DMS79 treated with DMSO at 0.1 percent for 48 hours (cell line): ENCODE measurements around the gene OR7C1.
"Not testable (repeated sequence)": the region's sequence is repeated elsewhere in the genome, so short reads cannot be mapped to it uniquely, and the experiment has no call there.

Source experiments
- DNase-seq: peaks from one replicate; lab custom pipeline; 2025; lab: John Stamatoyannopoulos, UW

Gene OR7C1

DNA sequence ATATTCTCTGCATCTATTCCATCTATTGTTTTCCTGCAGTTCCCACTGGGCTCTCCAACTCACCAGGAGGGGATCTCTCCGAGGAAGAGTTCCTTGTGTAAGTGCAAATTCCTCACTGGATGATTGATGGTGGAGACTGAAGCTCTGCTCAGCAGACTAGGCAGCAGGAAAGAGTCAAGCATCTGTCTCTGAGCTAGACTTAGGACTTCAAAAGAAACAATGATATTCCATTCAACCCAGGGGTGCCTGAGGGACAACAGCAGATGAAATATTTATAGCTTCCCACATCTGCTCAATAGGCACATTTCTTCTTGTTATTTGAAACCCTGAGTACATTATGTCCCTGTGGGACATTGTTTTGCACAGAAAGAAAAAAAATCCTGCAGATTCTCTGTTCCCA is at the start of gene OR7C1, which contains the start of gene OR7A5:
OR7C1 (minus strand) TSS at position 175 of the 400 bp plus-strand sequence. CDS start 35,049 bp downstream, outside the sequence.
OR7A5 (minus strand) TSS at position 175 of the 400 bp plus-strand sequence. CDS start 6,944 bp downstream, outside the sequence.
- DNase-seq: no peak

DNA sequence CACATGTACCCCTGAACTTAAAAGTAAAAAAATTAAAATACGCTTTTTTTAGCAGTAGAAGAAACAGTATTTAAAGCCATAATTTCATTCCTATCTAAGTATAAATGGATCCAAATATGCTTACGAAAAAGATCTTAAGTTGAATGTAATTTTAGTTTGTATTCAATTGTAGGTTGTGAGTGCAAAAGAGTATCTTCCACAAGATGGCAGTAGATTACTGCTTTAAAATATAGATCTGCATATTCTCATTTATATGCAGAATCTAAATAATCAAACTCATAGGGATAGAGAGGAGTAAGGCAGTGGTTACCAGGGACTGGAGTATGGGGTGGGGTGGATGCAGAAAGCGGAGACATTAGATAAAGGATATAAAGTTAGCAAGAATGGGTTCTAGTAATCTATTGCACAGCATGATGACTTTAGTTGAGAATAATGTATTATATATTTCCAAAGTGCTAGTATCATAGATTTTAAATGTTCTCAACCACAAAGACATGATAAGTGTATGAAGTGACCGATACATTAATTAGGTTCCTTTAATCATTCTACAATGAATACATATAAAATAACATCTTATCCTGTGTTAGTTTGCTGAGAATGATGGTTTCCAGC is 36.7 kb upstream of the OR7C1 start:
- DNase-seq: no peak

DNA sequence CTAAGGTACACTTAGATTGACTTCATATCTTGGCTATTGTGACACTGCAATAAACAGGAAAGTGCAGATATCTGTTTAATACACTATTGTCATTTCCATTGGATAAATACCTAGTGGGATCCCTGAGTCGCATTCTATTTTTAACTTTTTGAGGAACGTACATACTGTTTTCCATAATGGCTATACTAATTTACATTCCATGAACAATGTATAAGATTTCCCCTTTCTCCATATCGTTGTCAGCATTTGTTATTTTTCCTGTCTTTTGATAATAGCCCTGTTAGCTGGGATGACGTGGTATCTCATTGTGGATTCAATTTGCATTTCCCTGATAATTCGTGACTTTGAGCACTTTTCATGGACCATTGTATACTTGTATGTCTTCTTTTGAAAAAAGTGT is 33.5 kb upstream of the OR7C1 start:
- DNase-seq: no peak

DNA sequence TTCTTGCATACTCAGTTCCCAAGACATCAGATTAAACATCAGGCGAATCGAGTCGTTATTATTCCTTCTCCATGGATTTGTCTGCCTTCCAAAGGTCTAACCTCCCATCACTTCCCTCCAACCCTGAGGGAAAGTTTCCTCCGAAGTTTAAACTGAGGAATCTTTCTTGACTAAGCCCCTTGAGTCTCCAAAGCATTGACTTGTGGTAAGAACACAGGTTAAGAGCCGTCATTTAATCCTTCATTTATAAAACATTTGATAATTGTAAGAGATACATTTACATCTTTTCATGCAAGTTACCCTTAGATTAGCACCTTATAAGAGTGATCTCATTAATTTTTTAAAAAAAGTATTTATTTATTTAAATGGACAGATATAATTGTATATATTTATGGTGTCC is 13.8 kb upstream of the OR7C1 start, which contains the start of gene OR7A10:
OR7A10 (minus strand) TSS at position 101 of the 400 bp plus-strand sequence. CDS start 7,045 bp downstream, outside the sequence.
- DNase-seq: no peak

DNA sequence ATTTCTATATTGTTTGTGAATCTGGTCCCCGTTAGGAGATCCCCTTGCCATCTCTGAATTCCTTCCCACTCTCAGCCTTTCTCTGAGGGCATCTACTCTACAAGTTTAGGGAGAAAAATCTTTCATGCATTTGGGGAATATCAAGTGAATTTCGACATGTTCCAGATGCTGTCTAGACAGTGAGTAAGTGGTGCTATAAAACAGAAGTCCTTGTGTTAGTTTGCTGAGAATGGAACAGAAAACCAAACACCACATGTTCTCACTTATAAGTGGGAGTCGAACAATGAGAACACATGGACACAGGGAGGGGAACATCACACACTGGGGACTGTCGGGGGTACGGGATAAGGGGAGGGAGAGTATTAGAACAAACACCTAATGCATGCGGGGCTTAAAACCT is 8.6 kb upstream of the OR7C1 start:
- DNase-seq: no peak

DNA sequence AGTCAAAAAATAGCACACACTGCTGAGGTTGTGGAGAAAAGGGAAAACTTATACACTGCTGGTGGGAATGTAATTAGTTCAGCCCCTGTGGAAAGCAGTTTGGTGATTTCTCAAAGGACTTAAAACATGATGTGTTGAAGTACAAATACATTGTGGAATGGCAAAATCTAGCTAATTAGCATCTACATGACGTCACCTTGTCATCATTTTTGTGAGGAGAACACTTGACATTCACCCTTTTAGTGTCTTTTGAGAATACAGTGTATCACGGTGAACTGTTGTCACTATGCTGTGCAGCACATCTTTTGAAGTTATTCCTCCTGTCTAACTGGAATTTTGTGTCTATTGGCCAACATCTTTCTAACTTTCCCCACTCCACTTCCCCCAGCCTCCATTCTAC is 8.2 kb upstream of the OR7C1 start:
- no peak for DNase-seq

DNA sequence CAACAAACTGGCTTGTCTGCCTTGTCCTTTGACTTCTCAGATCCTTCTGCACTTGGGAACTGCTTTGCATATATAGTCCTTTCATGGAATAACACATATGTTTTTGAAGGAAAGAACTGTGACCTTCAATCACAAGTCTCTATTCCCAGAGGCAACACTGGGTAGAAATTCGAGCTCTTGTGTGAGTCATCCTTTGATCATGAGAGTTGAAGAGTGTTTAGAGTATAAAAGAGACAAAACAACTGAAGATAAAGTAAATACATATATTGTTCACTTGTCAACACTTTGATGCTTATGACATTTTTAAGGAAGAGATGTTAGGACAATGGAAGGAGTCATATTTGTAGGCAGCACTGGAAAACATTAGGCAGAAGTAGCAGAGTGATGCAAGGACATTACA is 5.2 kb upstream of the OR7C1 start:
- DNase-seq: no peak

DNA sequence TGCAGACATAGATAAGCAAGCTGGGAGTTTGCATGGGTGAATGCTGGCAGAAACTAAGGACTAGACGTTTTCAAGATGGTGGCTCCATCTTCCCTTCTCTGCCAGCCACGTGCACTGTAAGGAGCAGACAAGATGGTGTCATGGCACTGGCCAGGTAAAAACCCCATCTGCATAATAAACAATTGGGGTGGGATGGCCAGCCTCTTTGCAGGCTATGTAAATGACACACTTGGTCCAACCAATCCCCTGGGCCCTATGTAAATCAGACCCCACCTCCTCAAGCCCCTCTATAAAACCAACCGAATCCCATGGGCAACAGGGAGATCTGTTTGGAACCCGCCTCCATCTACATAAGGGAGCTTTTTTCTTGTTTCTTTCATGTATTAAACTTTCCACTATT is 2.4 kb upstream of the OR7C1 start:
- no peak for DNase-seq

DNA sequence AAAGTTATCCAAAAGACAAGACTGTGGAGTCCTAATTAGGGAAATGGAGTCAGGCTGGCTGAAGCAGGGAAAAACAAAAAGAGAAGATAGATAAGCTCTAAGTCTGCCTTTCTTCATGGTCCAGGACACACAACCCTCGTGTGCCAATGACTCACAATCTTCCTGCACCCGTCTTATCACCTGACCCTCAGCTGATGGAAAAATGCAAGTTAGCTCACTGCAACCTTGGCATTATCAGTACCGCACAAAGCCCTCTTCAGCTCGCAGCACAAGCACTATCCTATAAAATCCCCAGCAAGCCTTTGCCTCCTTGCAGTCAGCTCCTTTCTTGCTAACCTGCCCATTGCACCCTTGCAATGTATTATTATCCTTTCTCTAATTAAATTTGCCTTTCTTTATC is 4.3 kb downstream of the OR7C1 start:
- DNase-seq: no peak

DNA sequence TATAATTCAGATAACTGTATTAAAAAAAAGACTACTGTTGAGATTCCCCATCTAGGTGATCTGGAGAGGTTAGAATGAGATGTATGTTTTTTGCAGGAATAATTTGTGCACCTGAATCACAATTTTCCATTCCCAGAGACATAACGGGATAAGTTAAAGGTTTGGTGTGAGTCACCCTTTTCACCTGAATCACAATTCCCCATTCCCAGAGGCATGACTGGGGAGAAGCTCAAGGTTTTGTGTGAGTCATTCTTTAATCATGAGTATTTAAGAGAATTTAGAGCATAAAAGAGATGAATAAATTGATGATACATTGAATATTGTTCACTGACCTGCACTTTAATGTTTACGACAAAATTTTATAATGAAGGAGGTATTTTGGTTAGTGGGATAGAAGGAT is 9.0 kb downstream of the OR7C1 start:
- no peak for DNase-seq

DNA sequence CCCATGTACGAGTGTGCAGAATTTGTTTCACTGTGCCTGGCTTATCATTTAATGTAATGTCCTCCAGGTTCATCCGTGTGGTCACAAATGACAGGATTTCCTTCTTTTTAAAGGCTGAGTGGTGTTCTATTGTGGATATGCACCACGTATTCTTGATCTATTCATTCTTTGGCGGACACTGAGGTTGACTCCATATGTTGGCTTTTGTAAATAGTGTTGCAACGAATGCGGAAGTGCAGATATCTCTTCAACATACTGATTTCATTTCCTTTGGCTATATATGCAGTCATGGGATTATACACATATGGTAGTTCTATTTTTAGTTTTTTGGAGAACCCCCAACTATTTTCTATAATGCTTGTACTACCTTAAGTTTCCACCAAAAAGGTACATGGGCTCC is 13.0 kb downstream of the OR7C1 start:
- DNase-seq: no peak

DNA sequence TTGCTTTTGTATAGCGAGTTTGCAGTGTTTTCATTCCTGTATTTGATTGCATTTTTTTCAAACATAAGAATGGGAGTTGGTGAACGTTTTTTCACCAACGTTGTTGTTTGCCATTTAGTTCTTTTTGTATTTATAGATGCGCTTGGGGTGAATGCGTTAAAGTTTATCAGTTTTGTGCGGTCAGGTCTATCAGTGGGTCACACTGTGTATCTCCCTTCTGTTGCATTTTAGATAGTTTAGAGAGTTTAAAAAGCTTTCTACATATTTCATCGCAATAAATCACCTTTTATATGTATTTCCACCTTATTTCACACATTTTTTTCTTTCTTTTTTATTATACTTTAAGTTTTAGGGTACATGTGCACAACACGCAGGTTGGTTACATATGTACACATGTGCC is 16.4 kb downstream of the OR7C1 start:
- DNase-seq: no peak

DNA sequence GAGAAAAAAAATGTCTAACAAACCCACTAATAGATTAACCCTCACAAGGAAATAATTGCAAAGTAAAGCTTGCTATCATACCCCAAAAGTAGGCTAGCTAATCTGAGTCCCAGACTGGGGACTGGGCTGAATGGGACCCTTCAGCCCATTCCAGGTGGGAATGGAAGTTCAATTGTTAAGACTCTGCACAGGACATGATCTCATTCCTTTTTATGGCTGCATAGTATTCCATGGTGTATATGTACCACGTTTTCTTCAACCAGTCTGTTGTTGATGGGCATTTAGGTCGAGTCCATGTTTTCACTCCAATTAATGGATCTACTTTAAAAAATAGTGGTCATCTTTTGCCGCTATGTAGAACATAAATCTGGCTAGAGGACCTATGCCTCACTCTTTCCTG is 17.9 kb downstream of the OR7C1 start:
- no peak for DNase-seq

DNA sequence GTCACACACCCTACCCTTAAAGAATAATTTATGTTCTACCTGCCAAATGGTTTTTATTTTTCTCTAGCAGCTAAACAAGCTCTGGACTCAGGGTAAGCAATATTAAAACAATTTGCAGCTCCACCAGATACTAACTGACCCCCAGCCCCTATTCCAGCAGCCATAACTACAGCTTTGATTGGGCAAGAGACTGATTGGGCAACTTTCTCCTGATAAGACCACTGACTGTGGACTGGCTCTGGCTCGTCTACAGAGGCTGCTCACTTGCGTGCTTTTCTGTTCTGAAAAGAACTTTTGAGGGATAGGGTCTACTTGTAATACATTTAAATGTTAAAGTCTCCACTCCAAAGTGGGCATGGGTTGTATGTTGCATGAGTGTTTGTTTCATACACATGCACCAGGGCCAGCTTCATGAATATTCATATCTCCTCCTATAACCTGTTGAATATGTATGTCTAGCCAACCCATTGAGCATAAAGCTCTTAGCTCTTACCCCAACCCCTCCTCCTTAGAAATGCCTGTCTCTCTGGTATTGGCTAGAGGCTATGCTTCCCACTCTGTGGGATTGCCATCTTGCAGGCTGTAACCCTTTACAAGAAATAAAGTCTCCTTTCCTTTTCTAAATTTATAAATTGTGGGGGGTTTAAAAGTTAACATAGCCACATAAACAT is 19.9 kb downstream of the OR7C1 start:
- no peak for DNase-seq

DNA sequence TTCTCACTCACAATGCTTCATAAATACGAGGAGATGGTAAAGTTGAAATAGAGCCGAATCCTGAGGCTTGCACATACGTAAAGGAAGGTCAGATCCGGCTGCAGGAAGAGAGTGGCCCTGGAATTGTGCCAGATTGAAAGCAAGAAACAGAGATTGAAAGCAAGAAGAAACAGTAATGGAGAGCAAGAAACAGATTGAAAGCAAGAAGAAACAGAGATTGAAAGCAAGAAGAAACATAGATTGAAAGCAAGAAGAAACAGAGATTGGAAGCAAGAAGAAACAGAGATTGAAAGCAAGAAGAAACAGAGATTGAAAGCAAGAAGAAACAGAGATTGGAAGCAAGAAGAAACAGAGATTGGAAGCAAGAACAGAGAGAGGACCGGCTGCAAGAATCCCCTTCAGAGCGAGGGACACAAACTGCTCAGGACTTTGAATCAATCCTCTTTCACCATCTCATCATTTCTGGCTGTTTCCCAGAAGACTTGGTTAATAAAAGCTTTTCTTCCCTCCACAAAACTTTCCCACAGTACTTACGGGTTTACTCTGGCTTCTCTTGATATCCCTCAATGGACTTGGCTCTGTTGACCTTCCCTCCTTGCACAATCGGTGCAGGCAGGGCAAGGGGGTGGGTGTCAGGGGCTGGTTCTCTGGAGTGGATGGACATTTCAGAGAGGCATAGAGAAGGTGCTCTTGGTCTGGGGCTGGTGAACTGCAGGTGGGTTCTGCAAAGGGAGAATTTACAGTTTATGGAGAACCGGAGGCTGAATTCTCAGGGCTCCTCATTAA is 25.5 kb downstream of the OR7C1 start:
- DNase-seq: no peak

DNA sequence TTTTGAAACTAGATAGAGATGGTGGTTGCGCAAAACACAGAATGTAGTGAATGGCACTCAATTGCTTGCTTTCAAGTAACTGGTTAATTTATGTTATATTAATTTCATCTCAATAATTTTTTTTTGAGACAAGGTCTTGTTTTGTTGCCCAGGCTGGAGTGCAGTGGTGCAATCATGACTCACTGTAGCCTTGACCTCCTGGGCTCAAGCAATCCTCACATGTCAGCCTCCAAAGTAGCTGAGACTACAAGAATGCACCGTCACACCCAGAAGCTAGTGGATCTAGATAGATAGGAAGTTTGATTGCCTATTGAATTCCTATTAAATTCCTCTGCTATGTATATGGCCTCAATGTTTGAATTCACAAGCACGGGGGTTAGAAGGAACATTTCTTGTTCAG is 30.2 kb downstream of the OR7C1 start:
- no peak for DNase-seq

DNA sequence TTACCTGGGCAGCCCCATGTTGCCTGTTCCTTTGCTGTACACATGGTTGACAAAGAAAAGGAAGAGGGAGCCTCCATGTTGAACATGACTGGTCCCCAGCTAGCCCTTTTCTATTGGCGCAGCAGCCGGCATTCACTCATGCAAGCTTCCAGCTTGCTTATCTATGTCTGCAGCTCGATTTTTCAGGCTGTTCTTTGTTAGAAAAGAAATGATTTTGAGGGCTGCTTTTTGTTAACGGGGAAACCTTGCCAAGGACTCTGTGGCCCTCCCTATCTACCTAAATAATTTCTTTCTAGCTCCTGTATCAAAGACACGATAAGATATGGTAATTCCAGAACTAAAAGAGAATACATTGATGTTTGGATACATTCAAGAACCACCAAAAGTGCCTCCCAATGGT is 36.2 kb downstream of the OR7C1 start:
- DNase-seq: no peak

DNA sequence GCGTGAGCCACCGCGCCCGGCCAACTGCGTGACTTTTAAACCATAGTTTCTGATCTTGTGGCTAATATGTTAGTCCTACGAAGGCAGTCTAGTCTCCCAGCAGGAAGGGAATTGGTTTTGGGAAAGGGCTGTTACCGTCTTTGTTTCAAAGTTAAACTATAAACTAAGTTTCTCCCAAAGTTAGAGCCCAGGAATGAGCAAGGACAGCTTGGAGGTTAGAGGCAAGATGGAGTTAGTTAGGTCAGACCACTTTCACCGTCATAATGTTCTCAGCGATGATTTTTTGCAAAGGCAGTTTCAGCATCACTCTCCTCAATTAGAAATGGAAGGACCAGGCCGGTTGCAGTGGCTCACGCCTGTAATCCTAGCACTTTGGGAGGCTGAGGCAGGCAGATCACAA is 39.0 kb downstream of the OR7C1 start:
- no peak for DNase-seq

DNA sequence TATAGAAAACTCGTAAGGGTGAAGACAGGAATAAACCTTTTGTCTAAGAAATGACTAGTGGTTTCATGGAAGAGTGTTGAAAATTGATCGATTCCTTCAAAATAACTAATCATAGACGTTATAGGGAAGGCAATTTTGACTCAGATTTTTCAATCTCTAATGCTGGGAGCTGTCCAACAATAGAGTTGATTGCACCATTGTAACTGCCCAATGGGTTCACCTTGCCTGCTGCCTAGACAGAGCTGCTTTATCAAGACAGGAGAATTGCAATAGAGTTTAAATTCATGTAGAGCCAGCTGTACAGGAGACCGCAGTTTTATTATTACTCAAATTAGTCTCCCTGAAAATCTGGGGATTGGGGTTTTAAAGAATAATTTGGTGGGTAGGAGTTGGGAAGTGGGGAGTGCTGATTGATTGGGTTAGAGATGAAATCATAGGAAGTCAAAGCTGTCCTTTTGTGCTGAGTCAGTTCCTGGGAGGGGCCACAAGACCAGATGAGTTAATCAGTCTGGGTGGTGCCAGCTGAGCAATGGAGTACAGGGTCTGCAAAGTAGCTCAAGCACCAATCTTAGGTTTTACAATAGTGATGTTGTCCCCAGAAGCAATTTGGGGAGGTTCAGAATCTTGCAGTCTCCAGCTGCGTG is 39.8 kb downstream of the OR7C1 start:
- no peak for DNase-seq

DNA sequence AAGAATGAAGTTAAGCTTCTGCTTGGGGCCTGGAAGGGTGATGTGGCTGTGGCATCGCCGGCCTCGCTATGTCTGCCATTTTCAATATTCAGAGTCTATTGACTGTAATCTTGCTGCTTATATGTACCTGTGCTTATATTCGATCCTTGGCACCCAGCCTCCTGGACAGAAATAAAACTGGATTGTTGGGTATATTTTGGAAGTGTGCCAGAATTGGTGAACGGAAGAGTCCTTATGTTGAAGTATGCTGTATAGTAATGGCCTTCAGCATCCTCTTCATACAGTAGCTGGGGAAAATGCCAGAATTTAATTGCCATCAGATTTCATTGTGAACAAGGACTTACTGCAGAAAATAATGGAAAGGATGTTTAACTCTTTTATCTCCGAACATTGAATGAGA is 42.7 kb downstream of the OR7C1 start:
- peak; percentile 62 for DNase-seq

DNA sequence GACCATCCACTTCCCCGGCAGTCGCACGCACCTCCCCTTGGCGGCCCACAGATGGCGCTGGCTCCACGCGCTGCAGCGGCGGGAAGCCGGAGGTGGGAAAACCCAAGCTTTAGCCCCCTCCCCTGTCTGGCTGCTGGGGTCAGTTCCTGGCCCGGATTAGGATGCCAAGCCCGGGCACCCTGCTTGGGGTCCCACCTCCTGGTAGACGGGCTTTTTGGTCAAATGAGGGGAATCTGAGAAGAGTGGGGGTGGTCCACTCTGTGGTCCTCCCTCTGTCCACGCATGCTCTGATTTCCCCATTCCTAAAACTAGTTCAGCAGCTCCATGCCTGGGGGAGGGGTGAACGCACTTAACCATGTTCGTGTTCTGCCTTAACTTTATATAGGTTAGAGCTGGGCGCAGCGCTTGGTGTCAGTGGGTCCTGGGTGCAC is 48.5 kb downstream of the OR7C1 start:
- no peak for DNase-seq

DNA sequence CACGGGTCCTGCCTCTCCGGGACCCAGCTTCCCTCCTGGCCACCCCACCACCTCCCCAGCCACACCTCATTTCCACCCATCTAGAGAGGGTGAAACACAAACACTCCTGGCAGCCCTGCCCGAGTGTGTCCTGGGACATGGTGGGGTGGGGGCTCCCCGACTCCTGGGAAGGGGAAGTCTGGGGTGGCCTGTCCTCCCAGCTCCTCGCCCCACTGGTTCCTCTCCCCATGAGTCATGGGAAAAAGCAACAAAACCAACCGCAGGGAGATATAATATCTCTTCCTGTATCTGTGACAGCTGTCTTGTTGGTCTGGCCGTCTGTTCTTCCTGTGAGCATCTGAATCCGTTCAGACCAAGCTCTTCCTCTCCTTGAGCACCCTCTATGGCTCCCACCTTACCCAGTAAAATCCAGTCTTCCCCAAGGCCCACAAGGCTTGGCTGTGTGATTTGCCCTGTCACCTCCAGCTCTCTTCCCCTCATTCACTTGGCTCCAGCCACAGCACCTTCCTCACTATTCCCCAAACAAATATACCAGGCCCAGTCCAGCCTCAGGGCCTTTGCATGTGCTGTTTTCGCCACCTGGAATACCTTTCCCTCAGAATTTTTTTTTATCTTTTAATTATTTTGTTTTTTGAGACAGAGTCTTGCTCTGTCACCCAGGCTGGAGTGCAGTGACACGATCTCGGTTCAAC is 49.7 kb downstream of the OR7C1 start:
- not testable (repeated sequence) for DNase-seq
